H1 (cell line): ENCODE results near the gene MMEL1. TPM values are rescaled to one million over a fixed set of nuclear protein-coding genes. Genes with fewer than 3 reads are reported as not detected.

ENCODE experiments used
- CTCF ChIA-PET: fragments of 300-600 bp; sonication (Branson Sonifier 250); formaldehyde crosslinking; loops from one replicate; lab custom pipeline; 2021; ENCODE audit not compliant: partially characterized antibody; lab: Charles Lee
- POLR2A ChIA-PET: fragments of 300-600 bp; sonication (Branson Sonifier 250); formaldehyde crosslinking; loops from one replicate; lab custom pipeline; 2021; ENCODE audit warnings: inconsistent platforms; ENCODE audit not compliant: partially characterized antibody; lab: Charles Lee
- DNase-seq, 2 experiments: peaks; one replicate each; pipeline versions ENCODE4 v3.0.0 to v3.0.0-alpha.2; 2010 to 2022; ENCODE audit warnings: low spot score in 2 of 2, low read depth in 1 of 2, mixed read lengths in 1 of 2
- FAIRE-seq: peaks from 2 replicates; lab custom pipeline; 2011; peaks lifted over from hg19 to GRCh38; lab: Jason Lieb, UNC
- H2AFZ ChIP-seq: 2 replicates; pipeline ENCODE4 v1.8.1; 2012; ENCODE audit warnings: low read length, inconsistent platforms
- H2AK5ac ChIP-seq: 2 replicates; pipeline ENCODE4 v1.6.1; 2013; ENCODE audit warnings: low read depth, low read length
- H2BK120ac ChIP-seq: replicated peaks from 2 replicates; pipeline ENCODE3; 2013; ENCODE audit warnings: low read depth, low read length, inconsistent platforms
- H2BK12ac ChIP-seq: 2 replicates; pipeline ENCODE4 v1.6.1; 2013; ENCODE audit warnings: low read depth, low read length
- H2BK15ac ChIP-seq: 2 replicates; pipeline ENCODE4 v1.6.1; 2013; ENCODE audit warnings: low read length
- H2BK20ac ChIP-seq: 2 replicates; pipeline ENCODE4 v1.6.1; 2013; ENCODE audit warnings: low read length
- H2BK5ac ChIP-seq: 2 replicates; pipeline ENCODE4 v1.6.1; 2013; ENCODE audit warnings: low read depth, low read length
- H3K14ac ChIP-seq: 2 replicates; pipeline ENCODE4 v1.6.1; 2013; ENCODE audit warnings: inconsistent platforms; ENCODE audit not compliant: insufficient read length
- H3K18ac ChIP-seq: 2 replicates; pipeline ENCODE4 v1.6.1; 2013; ENCODE audit warnings: low read length; ENCODE audit errors: extremely low read depth
- H3K23ac ChIP-seq: 2 replicates; pipeline ENCODE4 v1.6.1; 2013; ENCODE audit warnings: inconsistent platforms; ENCODE audit not compliant: insufficient read length
- H3K23me2 ChIP-seq: 2 replicates; pipeline ENCODE4 v1.6.1; 2013; ENCODE audit warnings: low read depth, low read length
- H3K27ac ChIP-seq: 2 replicates; pipeline ENCODE4 v1.6.1; 2011; ENCODE audit warnings: low read depth, low read length, inconsistent platforms
- H3K27me3 ChIP-seq, 4 experiments: replicated peaks in 1 of 4; 1 replicate in 1 of 4; 2 replicates in 3 of 4; pipeline versions ENCODE4 v1.6.1 to v1.8.1; 2011 to 2013; ENCODE audit warnings: low read length in 3 of 4, mild to moderate bottlenecking in 3 of 4, inconsistent platforms in 2 of 4, mixed read lengths in 2 of 4, moderate library complexity in 1 of 4; ENCODE audit not compliant: control insufficient read depth in 3 of 4, insufficient read depth in 3 of 4; ENCODE audit errors: extremely low read depth in 1 of 4
- H3K36me3 ChIP-seq, 4 experiments: 2 replicates each; pipeline versions ENCODE4 v1.6.1 to v1.8.1; 2011 to 2013; ENCODE audit warnings: mild to moderate bottlenecking in 4 of 4, low read length in 3 of 4, moderate library complexity in 2 of 4, control low read depth in 1 of 4, inconsistent platforms in 1 of 4; ENCODE audit not compliant: insufficient read depth in 4 of 4, control insufficient read depth in 2 of 4
- H3K4ac ChIP-seq: replicated peaks from 2 replicates; pipeline ENCODE3; 2013; ENCODE audit warnings: low read length, low read depth, mixed read lengths, inconsistent platforms; ENCODE audit not compliant: insufficient read length
- H3K4me1 ChIP-seq, 4 experiments: replicated peaks in 1 of 4; 1 replicate in 1 of 4; 2 replicates in 3 of 4; pipeline versions ENCODE4 v1.6.1 to v1.8.1; 2011 to 2013; ENCODE audit warnings: low read length in 3 of 4, inconsistent platforms in 2 of 4, mixed read lengths in 1 of 4; ENCODE audit not compliant: insufficient read depth in 4 of 4, control insufficient read depth in 3 of 4
- H3K4me2 ChIP-seq, 2 experiments: 2 replicates each; pipeline versions ENCODE4 v1.6.1 to v1.8.1; 2011 to 2013; ENCODE audit warnings: low read depth in 2 of 2, low read length in 2 of 2, control low read depth in 1 of 2, inconsistent platforms in 1 of 2, mild to moderate bottlenecking in 1 of 2; ENCODE audit not compliant: insufficient read depth in 1 of 2
- H3K4me3 ChIP-seq, 4 experiments: fragments of 200-600, 300-600 bp in 1 of 4; sonication (generic), shearing (Covaris generic), sonication (Bioruptor Twin) in 1 of 4; 2 replicates each; pipeline versions ENCODE4 v1.5.1 to v1.8.1; 2011 to 2016; ENCODE audit warnings: low read length in 4 of 4, low read depth in 3 of 4, control low read depth in 2 of 4, inconsistent platforms in 2 of 4, mild to moderate bottlenecking in 2 of 4, mixed read lengths in 1 of 4, moderate library complexity in 1 of 4; ENCODE audit not compliant: insufficient read depth in 2 of 4; ENCODE audit errors: extremely low read depth in 1 of 4
- H3K56ac ChIP-seq: replicated peaks from 2 replicates; pipeline ENCODE3; 2013; ENCODE audit warnings: low read depth, mild to moderate bottlenecking, mixed read lengths, low read length, inconsistent platforms; ENCODE audit not compliant: insufficient read length
- H3K79me1 ChIP-seq: 2 replicates; pipeline ENCODE4 v1.6.1; 2013; ENCODE audit warnings: low read depth, low read length, control low read depth
- H3K79me2 ChIP-seq, 2 experiments: 2 replicates each; pipeline versions ENCODE4 v1.6.1 to v1.8.1; 2012 to 2013; ENCODE audit warnings: low read length in 2 of 2, mild to moderate bottlenecking in 2 of 2, inconsistent platforms in 1 of 2; ENCODE audit not compliant: insufficient read depth in 2 of 2, control insufficient read depth in 1 of 2
- H3K9ac ChIP-seq, 4 experiments: replicated peaks in 1 of 4; 1 replicate in 1 of 4; 2 replicates in 3 of 4; pipeline versions ENCODE4 v1.6.1 to v1.8.1; 2011 to 2013; ENCODE audit warnings: low read depth in 3 of 4, low read length in 3 of 4, control low read depth in 2 of 4, mild to moderate bottlenecking in 2 of 4, moderate library complexity in 2 of 4, inconsistent platforms in 1 of 4; ENCODE audit errors: extremely low read depth in 1 of 4
- H3K9me3 ChIP-seq, 2 experiments: 2 replicates each; pipeline versions ENCODE4 v1.6.1 to v1.8.1; 2012 to 2013; ENCODE audit warnings: mild to moderate bottlenecking in 2 of 2, moderate library complexity in 2 of 2, control low read depth in 1 of 2, inconsistent platforms in 1 of 2, low read depth in 1 of 2, low read length in 1 of 2, mixed read lengths in 1 of 2; ENCODE audit not compliant: insufficient read depth in 2 of 2
- H4K20me1 ChIP-seq, 2 experiments: replicated peaks in 1 of 2; 2 replicates each; pipeline versions ENCODE3 to v1.8.1; 2011 to 2013; ENCODE audit warnings: inconsistent platforms in 2 of 2, low read length in 2 of 2, mild to moderate bottlenecking in 1 of 2; ENCODE audit not compliant: insufficient read depth in 2 of 2, control insufficient read depth in 1 of 2
- H4K5ac ChIP-seq: 2 replicates; pipeline ENCODE4 v1.6.1; 2013; ENCODE audit warnings: low read length, low read depth, mixed read lengths, inconsistent platforms; ENCODE audit not compliant: insufficient read length
- H4K8ac ChIP-seq: 2 replicates; pipeline ENCODE4 v1.8.0; 2013; ENCODE audit warnings: mild to moderate bottlenecking, moderate library complexity, low read length, inconsistent platforms; ENCODE audit not compliant: insufficient read depth; ENCODE audit errors: extremely low read depth
- H4K91ac ChIP-seq: replicated peaks from 2 replicates; pipeline ENCODE3; 2013; ENCODE audit warnings: low read length, mixed read lengths, inconsistent platforms; ENCODE audit not compliant: insufficient read length
- ASH2L ChIP-seq: fragments of 200-600, 300-600 bp; sonication (generic); IDR thresholded peaks from one replicate; pipeline ENCODE4 v1.7.1; 2017; ENCODE audit warnings: low read length
- CBX5 ChIP-seq: fragments of 300-800, 300-1000 bp; sonication (generic); IDR thresholded peaks from 2 replicates; pipeline ENCODE4 v1.7.1; 2016; ENCODE audit warnings: antibody characterized with exemption, low read length, low read depth
- CHD2 ChIP-seq: IDR thresholded peaks from 2 replicates; pipeline ENCODE4 v1.6.1; 2012; ENCODE audit warnings: low read length, improper control_type of control experiment
- EGR1 ChIP-seq: IDR thresholded peaks from 2 replicates; pipeline ENCODE4 v1.6.1; 2011; ENCODE audit warnings: low read depth, low read length, borderline replicate concordance
- KDM5A ChIP-seq: fragments of 200-600 bp; IDR thresholded peaks from 2 replicates; pipeline ENCODE4 v1.7.1; 2012; ENCODE audit warnings: mild to moderate bottlenecking, low read length, inconsistent platforms, mixed read lengths
- NRF1 ChIP-seq: IDR thresholded peaks from 2 replicates; pipeline ENCODE4 v1.6.1; 2011; ENCODE audit warnings: mild to moderate bottlenecking, low read depth, low read length, improper control_type of control experiment
- TAF1 ChIP-seq: IDR thresholded peaks from 2 replicates; pipeline ENCODE4 v1.6.1; 2011; ENCODE audit warnings: mild to moderate bottlenecking, low read depth, low read length
- TBP ChIP-seq: IDR thresholded peaks from 2 replicates; pipeline ENCODE4 v1.6.1; 2011; ENCODE audit warnings: low read depth, low read length, improper control_type of control experiment
- ZNF274 ChIP-seq: IDR thresholded peaks from 2 replicates; pipeline ENCODE4 v1.7.0; 2012; ENCODE audit warnings: low read length, borderline replicate concordance; ENCODE audit errors: extremely low read depth
- WGBS, 2 experiments: shearing (Covaris generic) in 1 of 2; methylation state at CpG; one replicate each; pipeline versions ENCODE4 v1.1.6 to v1.1.7; 2013 to 2015; ENCODE audit warnings: low lambda C conversion rate in 2 of 2, mixed read lengths in 2 of 2, inconsistent platforms in 1 of 2, low coverage in 1 of 2, missing lambda C conversion rate in 1 of 2; ENCODE audit not compliant: insufficient replicate concordance in 2 of 2, insufficient coverage in 1 of 2, insufficient read length in 1 of 2; ENCODE audit errors: extremely low coverage in 1 of 2, missing lambda C conversion rate in 1 of 2; 5-methylcytosine and 5-hydroxymethylcytosine counted together
- polyA plus RNA-seq, 7 experiments: library from polyadenylated mRNA; depleted of rRNA in 3 of 7; stranded (reverse) in 5 of 7; unstranded in 2 of 7; fragments of >200 nt in 5 of 7; fragments of 200-250 nt in 2 of 7; gene quantifications; 1 replicate in 5 of 7; 2 replicates in 1 of 7; 4 replicates in 1 of 7; pipeline versions ENCODE4 v1.2.1 to v1.2.3, GENCODE V29; 2011 to 2013; ENCODE audit warnings: missing spikeins in 2 of 7, mixed read lengths in 2 of 7
- total RNA-seq: library from RNA; stranded (reverse); fragmentation: NEBNext Ultra II Directional; extraction: Animal tissue kit (Norgen Biotek cat#: 25700); gene quantifications from 2 replicates; pipeline ENCODE4 v1.2.1, GENCODE V29; 2021
- TF ChIP-seq, protein P1 (sequence below): IDR thresholded peaks from 2 replicates; pipeline ENCODE4 v1.6.1; 2012; ENCODE audit warnings: inconsistent platforms

The MMEL1 gene
- total and polyA plus RNA-seq, 2 of the 8 experiments (the other 6 are each of a cell fraction or from before 2014, with no cell fraction given), result 0.91 to 1.7 TPM

DNA sequence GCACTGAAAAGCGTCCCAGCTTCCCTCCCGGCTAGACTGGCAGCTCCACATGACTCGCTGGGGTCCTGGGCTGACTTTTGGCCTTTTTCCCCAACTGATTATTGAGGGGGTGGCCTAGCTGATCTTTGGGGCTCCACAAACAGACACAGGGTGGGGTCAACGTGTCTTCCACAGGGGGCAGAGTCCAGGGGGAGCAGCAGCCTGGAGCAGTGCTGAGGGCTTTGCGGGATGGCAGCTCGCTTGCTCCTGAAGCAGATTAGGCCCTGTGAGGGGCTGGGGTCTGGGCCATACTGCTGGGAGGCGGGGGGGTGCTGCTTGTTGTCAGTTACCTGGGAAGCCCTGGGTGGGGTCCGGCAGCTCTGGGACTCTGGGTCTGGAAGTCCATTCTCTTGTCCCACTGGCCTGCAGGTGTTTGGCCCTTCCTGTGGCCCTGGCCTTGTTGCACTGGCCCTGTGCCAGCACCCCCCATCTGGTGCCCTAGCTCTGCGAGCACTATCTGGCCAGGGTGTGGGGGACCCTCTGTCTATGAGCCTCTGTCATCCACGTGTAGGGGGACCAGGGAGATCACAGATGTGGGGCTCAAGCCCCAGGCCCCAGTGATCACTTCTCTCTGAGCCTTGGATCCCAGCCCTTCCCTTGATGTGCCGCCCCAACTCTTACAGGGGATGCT, 90.4 kb downstream of the MMEL1 start:
- Histone ChIP-seq H2BK20ac (no peak overlapping the region), H3K23me2 (peaks cover 10% of the 10 kb centered on the region; the same call in 1 of the 2 replicates), H3K23ac (no peak overlapping the region), H3K4ac (no peak overlapping the region), H2AFZ (no peak overlapping the region), H3K79me1 (no peaks in the 10 kb centered on the region), H2BK12ac (no peak overlapping the region), H3K9me3 (no peaks in the 10 kb centered on the region), H3K9ac (no peak overlapping the region), H3K4me3 (no peak overlapping the region), H3K14ac (no peak overlapping the region), H3K79me2 (no peaks in the 10 kb centered on the region), H3K4me1 (peaks cover 0 to 28% (median 21%) of the 10 kb centered on the region in 4 experiments; a peak in 6 of 7 replicates), H3K4me2 (no peak overlapping the region), H3K18ac (peak overlapping the region; percentile 19; the same call in 1 of the 2 replicates), H4K8ac (no peak overlapping the region), H2AK5ac (0 out of 2 replicates have a peak overlapping the region, but pooled peaks have one; percentile 24), H4K5ac (no peak overlapping the region), H2BK5ac (no peak overlapping the region), H3K27ac (no peak overlapping the region), H2BK15ac (0 out of 2 replicates have a peak overlapping the region, but pooled peaks have one; percentile 46), H3K36me3 (no peaks in the 10 kb centered on the region), H2BK120ac (no peak overlapping the region), H4K91ac (no peak overlapping the region), H4K20me1 (peaks cover 0 to under 1% of the 10 kb centered on the region in 2 experiments), H3K56ac (no peak overlapping the region), H3K27me3 (peaks cover 0 to 27% (median 20%) of the 10 kb centered on the region in 4 experiments; a peak in 6 of 7 replicates)
- DNase-seq (no peak), FAIRE-seq (no peak)
- CTCF ChIA-PET, result interaction anchor here (1.0 to 1.7 kb wide), 3 partner anchors 11 to 33 kb away, joined by 3 to 5 read pairs (median 3); no protein-coding TSS in a partner anchor
- no peak for TF ChIP-seq CBX5
- TF ChIP-seq ZNF274, result no peak
- TF ChIP-seq ASH2L, result no peak
- TF ChIP-seq NRF1, result no peak
- TF ChIP-seq EGR1, result no peak
- no peak for TF ChIP-seq CHD2
- TF ChIP-seq, protein P1, sequence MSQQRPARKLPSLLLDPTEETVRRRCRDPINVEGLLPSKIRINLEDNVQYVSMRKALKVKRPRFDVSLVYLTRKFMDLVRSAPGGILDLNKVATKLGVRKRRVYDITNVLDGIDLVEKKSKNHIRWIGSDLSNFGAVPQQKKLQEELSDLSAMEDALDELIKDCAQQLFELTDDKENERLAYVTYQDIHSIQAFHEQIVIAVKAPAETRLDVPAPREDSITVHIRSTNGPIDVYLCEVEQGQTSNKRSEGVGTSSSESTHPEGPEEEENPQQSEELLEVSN, result no peak
- no peak for TF ChIP-seq TBP
- no peak for TF ChIP-seq KDM5A
- TF ChIP-seq TAF1, result no peak
- 83% methylated on average over 11 of the region's 11 CpGs; no CpG with 5 or more reads in 1 of the 2 experiments for WGBS, 2 experiments
- POLR2A ChIA-PET, result interaction anchor here (2.7 kb wide), 1 partner anchor 16 kb away, joined by 8 read pairs; the partner anchor contains the start of gene PANK4
